ENCODE data around the gene C1GALT1. TPM values are rescaled to one million over a fixed set of nuclear protein-coding genes. Genes with fewer than 3 reads are reported as not detected.
"Not testable (repeated sequence)": the region's sequence is repeated elsewhere in the genome, so short reads cannot be mapped to it uniquely, and the experiment has no call there.

The C1GALT1 gene
- 15.3 TPM for total RNA-seq (ENCODE audit: unreplicated experiment)
- long read RNA-seq, full-length matches to known transcripts, result 4 of 4 reads
- long read RNA-seq, partial matches to known transcripts, result 0 of 4 reads
- long read RNA-seq, other reads (novel, unspliced or antisense), result 0 of 4 reads

- Mint-ChIP-seq H3K4me1 (ENCODE audit: low read depth, unreplicated experiment) (peaks cover 2% of the 10 kb centered on the region), H3K27ac (ENCODE audit: unreplicated experiment) (peak within 1 kb of the TSS; percentile 86), H3K36me3 (ENCODE audit: unreplicated experiment) (no peaks in the 10 kb centered on the region), H3K4me3 (ENCODE audit: unreplicated experiment) (peak within 1 kb of the TSS; percentile 91), H3K9me3 (ENCODE audit: unreplicated experiment) (no peaks in the 10 kb centered on the region), H3K27me3 (ENCODE audit: unreplicated experiment) (peaks cover 5% of the 10 kb centered on the region)
- peak; percentile 58 for TF ChIP-seq CTCF (IDR thresholded peaks at IDR 0.05; ENCODE audit: partially characterized antibody, unreplicated experiment)
- DNase-seq, result peak; percentile 99
These were observed at the start of gene C1GALT1 for GRCh38 chr7:7182156-7183060. Gene C1GALT1, plus strand, starts transcription at chr7:7182544. Its CDS starts 51,776 bp downstream, at chr7:7234320.

DNA sequence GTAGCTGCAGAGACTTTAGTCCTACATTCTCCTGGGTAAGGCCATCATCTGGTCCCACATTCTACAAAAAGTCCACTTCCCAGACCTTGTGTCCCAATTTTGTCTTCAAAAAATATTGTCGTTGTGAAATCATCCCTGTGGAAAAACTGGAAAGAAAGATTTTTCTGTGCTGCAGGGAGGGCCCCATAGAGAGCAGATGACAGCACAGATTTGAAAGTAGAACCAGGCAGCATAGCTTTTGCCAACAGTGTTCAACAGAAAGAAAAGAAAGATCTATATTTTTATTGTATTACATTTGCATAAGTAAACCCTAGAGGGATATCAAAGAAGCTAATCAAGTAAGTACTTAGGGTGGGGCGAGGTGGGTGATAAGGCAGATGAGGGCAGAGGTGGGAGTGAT, 48.3 kb upstream of the C1GALT1 start:
- H3K27ac Mint-ChIP-seq (ENCODE audit: unreplicated experiment), result no peak overlapping the region
- H3K9me3 Mint-ChIP-seq (ENCODE audit: unreplicated experiment), result no peaks in the 10 kb centered on the region
- H3K4me1 Mint-ChIP-seq (ENCODE audit: low read depth, unreplicated experiment), result no peaks in the 10 kb centered on the region
- H3K27me3 Mint-ChIP-seq (ENCODE audit: unreplicated experiment), result peaks cover 3% of the 10 kb centered on the region
- H3K4me3 Mint-ChIP-seq (ENCODE audit: unreplicated experiment), result no peak overlapping the region
- no peak for TF ChIP-seq CTCF (IDR thresholded peaks at IDR 0.05; ENCODE audit: partially characterized antibody, unreplicated experiment)
- H3K36me3 Mint-ChIP-seq (ENCODE audit: unreplicated experiment), result no peaks in the 10 kb centered on the region
- DNase-seq, result no peak

- no peaks in the 10 kb centered on the region for H3K4me1 Mint-ChIP-seq (ENCODE audit: low read depth, unreplicated experiment)
- no peaks in the 10 kb centered on the region for H3K36me3 Mint-ChIP-seq (ENCODE audit: unreplicated experiment)
- H3K4me3 Mint-ChIP-seq (ENCODE audit: unreplicated experiment), result no peak overlapping the region
These were observed 47.3 kb upstream of the C1GALT1 start for GRCh38 chr7:7135074-7135473.

DNA sequence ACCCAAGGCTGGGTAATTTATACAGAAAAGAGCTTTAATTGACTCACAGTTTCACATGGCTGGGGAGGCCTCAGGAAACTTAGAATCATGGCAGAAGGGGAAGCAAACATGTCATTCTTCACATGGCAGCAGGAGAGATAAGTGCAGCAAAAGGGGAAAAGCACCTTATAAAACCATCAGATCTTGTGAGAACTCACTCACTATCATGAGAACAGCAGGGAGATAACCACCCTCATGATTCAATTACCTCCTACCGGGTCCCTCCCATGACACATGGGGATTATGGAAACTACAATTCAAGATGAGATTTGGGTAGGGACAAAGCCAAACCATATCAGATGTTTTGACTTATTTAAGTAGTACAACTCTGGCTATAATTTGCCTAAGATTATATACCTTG, 46.4 kb upstream of the C1GALT1 start:
- not testable (repeated sequence) for H3K4me3 Mint-ChIP-seq (ENCODE audit: unreplicated experiment); H3K9me3 Mint-ChIP-seq (ENCODE audit: unreplicated experiment); H3K27me3 Mint-ChIP-seq (ENCODE audit: unreplicated experiment); DNase-seq; H3K36me3 Mint-ChIP-seq (ENCODE audit: unreplicated experiment); H3K4me1 Mint-ChIP-seq (ENCODE audit: low read depth, unreplicated experiment)
- H3K27ac Mint-ChIP-seq (ENCODE audit: unreplicated experiment), result peak overlapping the region; percentile 24

More at GRCh38 chr7:7135074-7135473, 47.3 kb upstream of the C1GALT1 start:
- H3K27ac Mint-ChIP-seq (ENCODE audit: unreplicated experiment), result no peak overlapping the region
- H3K9me3 Mint-ChIP-seq (ENCODE audit: unreplicated experiment), result no peaks in the 10 kb centered on the region
- no peak for TF ChIP-seq CTCF (IDR thresholded peaks at IDR 0.05; ENCODE audit: partially characterized antibody, unreplicated experiment)
- H3K27me3 Mint-ChIP-seq (ENCODE audit: unreplicated experiment), result peaks cover 4% of the 10 kb centered on the region
- no peak for DNase-seq

DNA sequence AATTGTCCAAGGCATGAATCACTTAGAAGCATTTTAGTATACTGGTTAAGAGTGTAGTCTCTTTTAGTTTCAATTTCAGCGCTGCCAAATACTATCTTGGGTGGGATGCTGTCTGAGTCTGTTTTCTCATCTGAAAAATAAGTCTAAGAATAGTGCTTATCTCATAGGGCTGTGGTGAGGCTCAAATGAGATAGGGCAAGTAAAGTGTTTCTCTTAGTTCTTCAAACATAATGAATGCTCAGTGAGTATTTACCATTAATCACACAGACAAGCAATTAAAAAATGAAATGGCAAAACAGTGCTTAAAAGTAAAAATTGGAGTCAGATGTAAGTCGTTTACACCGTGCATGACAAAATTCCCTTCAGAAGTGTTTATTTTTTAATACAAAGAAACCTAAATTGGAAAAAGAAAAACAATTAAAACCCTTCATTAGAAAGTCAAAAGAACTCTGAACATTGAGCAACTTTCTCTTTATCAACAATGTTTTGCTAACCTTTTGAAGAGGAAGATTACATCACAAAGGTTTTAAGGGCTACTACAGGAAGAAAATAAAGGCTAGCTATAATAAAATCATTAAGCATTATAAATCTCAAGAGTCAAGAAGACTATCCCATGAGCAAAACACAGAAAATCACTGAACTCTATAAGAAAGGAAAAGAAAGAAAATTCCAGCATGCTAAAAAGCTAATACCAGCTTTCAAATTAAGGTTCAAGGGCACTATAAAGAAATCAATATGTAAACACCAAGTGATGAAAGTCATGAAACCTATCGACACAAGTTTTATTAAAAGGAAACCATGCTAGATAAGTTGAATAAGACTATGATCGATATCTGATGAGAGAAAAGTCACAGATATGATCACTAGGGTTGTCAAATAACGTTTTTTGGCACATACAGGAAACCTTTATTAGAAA, 45.6 kb upstream of the C1GALT1 start:
- TF ChIP-seq CTCF (IDR thresholded peaks at IDR 0.05; ENCODE audit: partially characterized antibody, unreplicated experiment), result no peak
- Mint-ChIP-seq H3K9me3 (ENCODE audit: unreplicated experiment) (no peaks in the 10 kb centered on the region), H3K4me1 (ENCODE audit: low read depth, unreplicated experiment) (no peaks in the 10 kb centered on the region), H3K27me3 (ENCODE audit: unreplicated experiment) (peaks cover 6% of the 10 kb centered on the region), H3K27ac (ENCODE audit: unreplicated experiment) (no peak overlapping the region), H3K4me3 (ENCODE audit: unreplicated experiment) (no peak overlapping the region), H3K36me3 (ENCODE audit: unreplicated experiment) (no peaks in the 10 kb centered on the region)
- no peak for DNase-seq

Data from glutamatergic neuron (in vitro differentiated cells).